SU-DHL-6 (cell line): Measurements from ENCODE around the gene LYPD6.

Experiments
- H2AFZ ChIP-seq: fragments of 200-600 bp; sonication (generic); 2 replicates; pipeline ENCODE4 v1.6.1; 2014; ENCODE audit warnings: low read depth, mild to moderate bottlenecking, moderate library complexity, mixed read lengths, antibody characterized with exemption, low read length; ENCODE audit not compliant: severe bottlenecking
- H3F3A ChIP-seq: fragments of 200-600 bp; shearing (Covaris generic); 2 replicates; pipeline ENCODE4 v1.6.0; 2016; ENCODE audit warnings: antibody characterized with exemption, mild to moderate bottlenecking; ENCODE audit not compliant: insufficient read depth
- H3K27ac ChIP-seq: fragments of 200-600 bp; sonication (generic); 2 replicates; pipeline ENCODE4 v1.5.1; 2016; ENCODE audit warnings: low read depth, mild to moderate bottlenecking, low read length, moderate library complexity, mixed read lengths
- H3K27me3 ChIP-seq: fragments of 200-600 bp; sonication (generic), shearing (Covaris generic); 2 replicates; pipeline ENCODE4 v1.6.0; 2014; ENCODE audit warnings: mild to moderate bottlenecking, low read length
- H3K36me3 ChIP-seq: fragments of 200-600 bp; sonication (generic); 2 replicates; pipeline ENCODE4 v1.6.1; 2014; ENCODE audit warnings: mild to moderate bottlenecking, low read length, mixed read lengths
- H3K4me2 ChIP-seq: fragments of 300-600, 200-600 bp; shearing (Covaris generic), sonication (generic); 2 replicates; pipeline ENCODE4 v1.6.0; 2014; ENCODE audit warnings: low read length, low read depth, mild to moderate bottlenecking; ENCODE audit not compliant: poor library complexity, severe bottlenecking
- H3K4me3 ChIP-seq: fragments of 200-600 bp; sonication (generic); 2 replicates; pipeline ENCODE4 v1.5.1; 2014; ENCODE audit warnings: antibody characterized with exemption, low read length, mild to moderate bottlenecking, mixed read lengths; ENCODE audit not compliant: insufficient read depth, poor library complexity, severe bottlenecking
- H3K79me2 ChIP-seq: fragments of 200-600 bp; sonication (generic); 2 replicates; pipeline ENCODE4 v1.6.1; 2014; ENCODE audit warnings: mild to moderate bottlenecking, low read length, moderate library complexity; ENCODE audit not compliant: insufficient read depth
- H3K9ac ChIP-seq: fragments of 200-600 bp; sonication (generic); 2 replicates; pipeline ENCODE4 v1.7.0; 2014; ENCODE audit warnings: mild to moderate bottlenecking, low read length
- H3K9me2 ChIP-seq: fragments of 200-600 bp; sonication (generic); replicated peaks from 2 replicates; pipeline ENCODE4 v1.6.1; 2014; ENCODE audit warnings: low read length; ENCODE audit not compliant: insufficient read depth
- H3K9me3 ChIP-seq: fragments of 200-600 bp; sonication (generic); 2 replicates; pipeline ENCODE4 v1.6.1; 2014; ENCODE audit warnings: low read length, mixed read lengths; ENCODE audit not compliant: insufficient read depth
- H4K20me1 ChIP-seq: fragments of 200-600 bp; sonication (generic); 2 replicates; pipeline ENCODE4 v1.6.1; 2014; ENCODE audit warnings: low read depth, mild to moderate bottlenecking, antibody characterized with exemption, low read length, moderate library complexity, mixed read lengths
- EZH2phosphoT487 ChIP-seq: fragments of 200-600 bp; sonication (generic), shearing (Covaris generic); conservative IDR thresholded peaks from 2 replicates; pipeline ENCODE4 v1.6.1; 2018; ENCODE audit warnings: mild to moderate bottlenecking, antibody characterized with exemption, low read length, moderate library complexity, mixed read lengths
- TF ChIP-seq, protein P1 (sequence below): fragments of 200-600 bp; sonication (generic); IDR thresholded peaks from one replicate; pipeline ENCODE4 v1.5.1; 2017; ENCODE audit warnings: antibody characterized with exemption, mild to moderate bottlenecking, low read length, moderate library complexity; ENCODE audit not compliant: insufficient read depth, poor library complexity, severe bottlenecking

The LYPD6 gene

DNA sequence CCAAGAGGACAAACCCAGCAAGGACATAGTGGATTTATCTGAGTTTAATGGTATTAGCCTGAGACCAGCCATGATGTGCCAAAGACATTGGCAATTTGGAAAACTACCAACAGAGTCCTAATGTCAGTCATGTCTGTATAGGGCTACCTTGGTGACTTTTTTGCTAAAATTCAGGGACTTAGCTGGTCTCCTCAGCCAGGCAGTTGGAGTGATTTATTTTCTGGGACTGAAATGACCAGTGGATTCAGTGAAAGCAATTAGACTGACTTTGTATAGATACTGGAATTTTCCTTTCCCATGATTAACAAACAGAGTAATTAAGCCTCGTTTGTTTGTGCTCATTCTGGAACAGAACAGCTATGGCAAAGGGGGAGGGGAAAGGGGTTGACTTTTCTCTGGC is 55.0 kb downstream of the LYPD6 start:
- no peaks in the 10 kb centered on the region for H3K36me3 ChIP-seq
- no peaks in the 10 kb centered on the region for H3K9me2 ChIP-seq
- H2AFZ ChIP-seq: no peak overlapping the region
- H3K9ac ChIP-seq: no peak overlapping the region
- no peaks in the 10 kb centered on the region for H3K9me3 ChIP-seq
- H3K79me2 ChIP-seq: no peaks in the 10 kb centered on the region
- no peak overlapping the region for H3K27ac ChIP-seq
- no peak overlapping the region for H3K4me2 ChIP-seq
- no peaks in the 10 kb centered on the region for H4K20me1 ChIP-seq
- H3F3A ChIP-seq: no peaks in the 10 kb centered on the region
- H3K27me3 ChIP-seq: no peaks in the 10 kb centered on the region
- no peak for TF ChIP-seq EZH2phosphoT487
- TF ChIP-seq, protein P1, sequence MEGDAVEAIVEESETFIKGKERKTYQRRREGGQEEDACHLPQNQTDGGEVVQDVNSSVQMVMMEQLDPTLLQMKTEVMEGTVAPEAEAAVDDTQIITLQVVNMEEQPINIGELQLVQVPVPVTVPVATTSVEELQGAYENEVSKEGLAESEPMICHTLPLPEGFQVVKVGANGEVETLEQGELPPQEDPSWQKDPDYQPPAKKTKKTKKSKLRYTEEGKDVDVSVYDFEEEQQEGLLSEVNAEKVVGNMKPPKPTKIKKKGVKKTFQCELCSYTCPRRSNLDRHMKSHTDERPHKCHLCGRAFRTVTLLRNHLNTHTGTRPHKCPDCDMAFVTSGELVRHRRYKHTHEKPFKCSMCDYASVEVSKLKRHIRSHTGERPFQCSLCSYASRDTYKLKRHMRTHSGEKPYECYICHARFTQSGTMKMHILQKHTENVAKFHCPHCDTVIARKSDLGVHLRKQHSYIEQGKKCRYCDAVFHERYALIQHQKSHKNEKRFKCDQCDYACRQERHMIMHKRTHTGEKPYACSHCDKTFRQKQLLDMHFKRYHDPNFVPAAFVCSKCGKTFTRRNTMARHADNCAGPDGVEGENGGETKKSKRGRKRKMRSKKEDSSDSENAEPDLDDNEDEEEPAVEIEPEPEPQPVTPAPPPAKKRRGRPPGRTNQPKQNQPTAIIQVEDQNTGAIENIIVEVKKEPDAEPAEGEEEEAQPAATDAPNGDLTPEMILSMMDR: no peak
- no peak overlapping the region for H3K4me3 ChIP-seq

DNA sequence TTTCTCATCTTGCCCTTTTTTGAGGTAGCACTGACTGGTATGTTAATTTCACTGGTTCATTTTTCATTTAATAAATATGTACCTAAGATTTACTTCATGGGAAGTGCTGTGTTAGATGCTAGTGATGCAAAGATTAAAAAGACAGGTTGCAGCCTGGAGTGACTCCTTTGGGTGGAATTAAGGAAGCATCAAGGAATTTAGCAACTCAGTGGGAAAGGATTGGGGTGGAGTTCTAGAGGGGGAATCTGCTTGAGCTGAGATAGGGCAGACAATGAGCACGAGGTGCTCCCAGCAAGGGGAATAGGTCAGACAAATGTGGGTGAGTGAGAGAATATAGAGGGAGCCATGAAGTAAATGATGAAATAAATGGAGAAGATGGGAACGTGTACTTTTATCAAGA is 57.0 kb downstream of the LYPD6 start:
- Histone ChIP-seq H3K36me3 (no peaks in the 10 kb centered on the region), H3K4me3 (no peak overlapping the region), H4K20me1 (no peaks in the 10 kb centered on the region), H3K9me2 (no peaks in the 10 kb centered on the region), H3F3A (no peaks in the 10 kb centered on the region), H3K27me3 (no peaks in the 10 kb centered on the region), H2AFZ (no peak overlapping the region), H3K9ac (no peak overlapping the region), H3K27ac (no peak overlapping the region), H3K79me2 (no peaks in the 10 kb centered on the region), H3K9me3 (no peaks in the 10 kb centered on the region), H3K4me2 (no peak overlapping the region)
- TF ChIP-seq, protein P1: no peak
- no peak for TF ChIP-seq EZH2phosphoT487

DNA sequence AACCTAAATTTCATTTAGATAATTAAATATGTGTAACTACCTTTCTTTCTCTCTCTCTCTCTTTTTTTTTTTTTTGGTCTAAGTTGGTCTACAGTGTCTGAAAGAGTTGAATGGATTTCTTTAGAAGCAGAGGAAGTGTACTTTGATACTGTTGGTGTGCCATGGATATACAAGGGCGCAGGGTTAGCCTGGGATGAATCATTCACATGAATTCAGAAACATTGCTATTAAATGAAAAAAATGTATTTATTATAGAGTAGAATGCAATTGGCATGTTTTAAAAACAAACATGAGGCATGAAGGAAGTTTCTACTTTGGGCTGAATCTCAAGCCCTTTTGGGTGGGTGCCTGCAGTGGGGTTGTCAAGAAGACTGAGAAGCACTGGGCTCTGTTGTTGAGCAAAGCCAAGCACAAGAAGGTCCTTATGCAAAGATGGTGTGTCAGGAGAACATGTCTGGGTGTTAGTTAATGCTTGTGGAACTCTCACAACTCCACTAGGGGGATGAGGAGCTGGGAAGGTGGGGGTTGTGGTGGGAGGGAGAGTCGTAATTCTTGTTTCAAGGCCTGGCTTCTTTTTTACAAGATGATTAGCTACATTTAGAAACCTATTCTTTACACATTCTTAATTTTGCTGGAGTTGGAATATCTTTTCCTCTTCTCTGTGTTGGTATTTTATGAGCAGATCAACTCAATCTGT is 57.9 kb downstream of the LYPD6 start:
- TF ChIP-seq, protein P1: no peak
- no peak for TF ChIP-seq EZH2phosphoT487
- H2AFZ ChIP-seq: no peak overlapping the region
- H4K20me1 ChIP-seq: no peaks in the 10 kb centered on the region
- no peak overlapping the region for H3K27ac ChIP-seq
- H3K4me3 ChIP-seq: no peak overlapping the region
- no peaks in the 10 kb centered on the region for H3K36me3 ChIP-seq
- H3K27me3 ChIP-seq: no peaks in the 10 kb centered on the region
- H3K9me2 ChIP-seq: no peaks in the 10 kb centered on the region
- no peaks in the 10 kb centered on the region for H3K9me3 ChIP-seq
- no peak overlapping the region for H3K9ac ChIP-seq
- H3K4me2 ChIP-seq: no peak overlapping the region
- H3K79me2 ChIP-seq: no peaks in the 10 kb centered on the region
- H3F3A ChIP-seq: no peaks in the 10 kb centered on the region
